A673 (cell line): Measurements from ENCODE around the gene MARCO.

Experiments
- EZH2 ChIP-seq: fragments of 200-600 bp; sonication (generic); IDR thresholded peaks from 2 replicates; pipeline ENCODE4 v1.6.1; 2017; ENCODE audit warnings: borderline replicate concordance, low read depth, mild to moderate bottlenecking, mixed read lengths, antibody characterized with exemption, low read length; ENCODE audit not compliant: poor library complexity, severe bottlenecking
- TF ChIP-seq, protein P1 (sequence below): fragments of 300-800, 200-600 bp; sonication (generic); conservative IDR thresholded peaks from 2 replicates; pipeline ENCODE4 v1.5.1; 2017; ENCODE audit warnings: low read depth, mild to moderate bottlenecking, antibody characterized with exemption, low read length, moderate library complexity, mixed read lengths

DNA sequence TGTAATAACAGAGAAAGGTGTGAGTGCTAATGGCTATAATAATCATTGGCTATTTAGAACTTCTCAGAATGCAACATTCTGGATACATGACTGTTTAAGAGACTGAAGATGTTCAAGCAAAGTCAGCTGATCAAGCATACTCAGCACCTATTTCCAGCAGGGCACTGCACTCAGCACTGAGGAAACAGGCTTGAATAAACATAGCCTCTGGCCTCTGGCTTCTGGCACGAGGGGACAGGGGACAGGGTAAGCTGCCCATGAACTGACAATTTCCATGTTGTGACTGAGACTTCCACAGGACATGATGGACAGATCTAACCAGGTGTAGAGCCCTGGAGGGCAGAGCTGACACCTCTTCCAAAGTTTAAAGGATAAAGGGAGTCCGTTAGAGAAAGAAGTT lies 1.3 kb downstream of the MARCO start:
- TF ChIP-seq EZH2, result no peak
- TF ChIP-seq, protein P1, sequence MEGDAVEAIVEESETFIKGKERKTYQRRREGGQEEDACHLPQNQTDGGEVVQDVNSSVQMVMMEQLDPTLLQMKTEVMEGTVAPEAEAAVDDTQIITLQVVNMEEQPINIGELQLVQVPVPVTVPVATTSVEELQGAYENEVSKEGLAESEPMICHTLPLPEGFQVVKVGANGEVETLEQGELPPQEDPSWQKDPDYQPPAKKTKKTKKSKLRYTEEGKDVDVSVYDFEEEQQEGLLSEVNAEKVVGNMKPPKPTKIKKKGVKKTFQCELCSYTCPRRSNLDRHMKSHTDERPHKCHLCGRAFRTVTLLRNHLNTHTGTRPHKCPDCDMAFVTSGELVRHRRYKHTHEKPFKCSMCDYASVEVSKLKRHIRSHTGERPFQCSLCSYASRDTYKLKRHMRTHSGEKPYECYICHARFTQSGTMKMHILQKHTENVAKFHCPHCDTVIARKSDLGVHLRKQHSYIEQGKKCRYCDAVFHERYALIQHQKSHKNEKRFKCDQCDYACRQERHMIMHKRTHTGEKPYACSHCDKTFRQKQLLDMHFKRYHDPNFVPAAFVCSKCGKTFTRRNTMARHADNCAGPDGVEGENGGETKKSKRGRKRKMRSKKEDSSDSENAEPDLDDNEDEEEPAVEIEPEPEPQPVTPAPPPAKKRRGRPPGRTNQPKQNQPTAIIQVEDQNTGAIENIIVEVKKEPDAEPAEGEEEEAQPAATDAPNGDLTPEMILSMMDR, result no peak
